A549 (cell line): ENCODE measurements around the gene RBM41. TPM values are rescaled to one million over a fixed set of nuclear protein-coding genes. Genes with fewer than 3 reads are reported as not detected.

ENCODE experiments used
- ATAC-seq, 2 experiments: fragments of 200-7000 bp in 1 of 2; fragments of >200 bp in 1 of 2; cut with Nextera tagmentation in 1 of 2; cut with Tn5 transposase in 1 of 2; 3 replicates each; pipeline versions ENCODE4 v1.8.0 to v1.9.1; 2018 to 2020; ENCODE audit warnings: mild to moderate bottlenecking in 1 of 2, moderate library complexity in 1 of 2
- CTCF ChIA-PET: fragments of 300-600 bp; sonication (Branson Sonifier 250); formaldehyde crosslinking; extraction: SDS; loops from one replicate; lab custom pipeline; 2021; ENCODE audit warnings: antibody characterized with exemption, inconsistent platforms; lab: Yijun Ruan, JAX
- POLR2A ChIA-PET: fragments of 350-600 bp; formaldehyde crosslinking; extraction: SDS; loops from one replicate; lab custom pipeline; 2021; ENCODE audit warnings: antibody characterized with exemption, inconsistent platforms; lab: Yijun Ruan, JAX
- DNase-seq, 2 experiments: peaks; one replicate each; pipeline versions ENCODE4 v3.0.0 to v3.0.0-alpha.2; 2011 to 2016; ENCODE audit warnings: low read depth in 1 of 2, low spot score in 1 of 2
- FAIRE-seq: peaks from 2 replicates; lab custom pipeline; 2011; peaks lifted over from hg19 to GRCh38; lab: Jason Lieb, UNC
- H3K27ac ChIP-seq, 2 experiments: fragments of >200 bp; sonication (Bioruptor Twin); formaldehyde crosslinking; 3 replicates each; pipeline ENCODE4 v1.5.1; 2016 to 2017
- H3K4me1 ChIP-seq: fragments of >200 bp; sonication (Bioruptor Twin); formaldehyde crosslinking; 3 replicates; pipeline ENCODE4 v1.6.1; 2016
- H3K4me2 ChIP-seq: fragments of >200 bp; sonication (Bioruptor Twin); formaldehyde crosslinking; 3 replicates; pipeline ENCODE4 v1.6.1; 2016
- H3K4me3 ChIP-seq: fragments of >200 bp; sonication (Bioruptor Twin); formaldehyde crosslinking; 3 replicates; pipeline ENCODE4 v1.5.1; 2016
- H3K9me3 ChIP-seq: fragments of >200 bp; sonication (Bioruptor Twin); formaldehyde crosslinking; 3 replicates; pipeline ENCODE4 v1.6.1; 2016
- CEBPB ChIP-seq, 2 experiments: fragments of >200 bp in 1 of 2; sonication (Bioruptor Twin) in 1 of 2; formaldehyde crosslinking in 1 of 2; IDR thresholded peaks; 2 replicates each; pipeline ENCODE4 v1.6.1; 2012 to 2016
- CHD2 ChIP-seq: fragments of 150-350 bp; IDR thresholded peaks from 2 replicates; pipeline ENCODE4 v1.6.1; 2014; ENCODE audit warnings: low read length; ENCODE audit not compliant: partially characterized antibody
- EHMT2 ChIP-seq: fragments of 200-600 bp; sonication (generic); IDR thresholded peaks from 2 replicates; pipeline ENCODE4 v1.6.1; 2016; ENCODE audit warnings: antibody characterized with exemption, low read depth, mild to moderate bottlenecking, moderate library complexity
- FOSB ChIP-seq: fragments of 250-450 bp; sonication (Bioruptor Pico); IDR thresholded peaks from 2 replicates; pipeline ENCODE4 v1.5.0; 2020; ENCODE audit warnings: mild to moderate bottlenecking, moderate library complexity
- FOXS1 ChIP-seq: fragments of 250-450 bp; sonication (Bioruptor Pico); IDR thresholded peaks from 2 replicates; pipeline ENCODE4 v1.5.0; 2020; ENCODE audit warnings: mild to moderate bottlenecking, moderate library complexity
- GATA3 ChIP-seq: IDR thresholded peaks from 2 replicates; pipeline ENCODE4 v1.6.1; 2012; ENCODE audit warnings: borderline replicate concordance
- HOXA7 ChIP-seq: fragments of 250-450 bp; sonication (Bioruptor Pico); IDR thresholded peaks from 2 replicates; pipeline ENCODE4 v1.5.0; 2020; ENCODE audit warnings: mild to moderate bottlenecking, moderate library complexity
- HOXB13 ChIP-seq: fragments of 250-450 bp; sonication (Bioruptor Pico); IDR thresholded peaks from 2 replicates; pipeline ENCODE4 v1.5.0; 2020; ENCODE audit warnings: low read depth, mild to moderate bottlenecking, moderate library complexity
- JUN ChIP-seq, 2 experiments: fragments of >200 bp; sonication (Bioruptor Twin); formaldehyde crosslinking; IDR thresholded peaks; 2 replicates in 1 of 2; 3 replicates in 1 of 2; pipeline ENCODE4 v1.6.1; 2016 to 2017
- JUNB ChIP-seq: fragments of >200 bp; sonication (Bioruptor Twin); formaldehyde crosslinking; IDR thresholded peaks from 2 replicates; pipeline ENCODE4 v1.6.1; 2016
- NFE2L2 ChIP-seq: fragments of 150-350 bp; conservative IDR thresholded peaks from 2 replicates; pipeline ENCODE4 v1.6.1; 2014; ENCODE audit warnings: low read length
- NPAS2 ChIP-seq: fragments of 250-450 bp; sonication (Bioruptor Pico); IDR thresholded peaks from 2 replicates; pipeline ENCODE4 v1.8.0; 2022; ENCODE audit warnings: mild to moderate bottlenecking, moderate library complexity, borderline replicate concordance
- NR3C1 ChIP-seq: fragments of >200 bp; sonication (Bioruptor Twin); formaldehyde crosslinking; IDR thresholded peaks from 3 replicates; pipeline ENCODE4 v1.6.1; 2017
- PHF8 ChIP-seq: fragments of 200-600 bp; sonication (generic); IDR thresholded peaks from 2 replicates; pipeline ENCODE4 v1.6.1; 2016; ENCODE audit warnings: low read depth, mild to moderate bottlenecking, antibody characterized with exemption, moderate library complexity, borderline replicate concordance
- POLR2A ChIP-seq: IDR thresholded peaks from 2 replicates; pipeline ENCODE4 v1.6.1; 2012; ENCODE audit warnings: mild to moderate bottlenecking, low read length
- RAD21 ChIP-seq, 2 experiments: fragments of >200 bp in 1 of 2; sonication (Bioruptor Twin) in 1 of 2; formaldehyde crosslinking in 1 of 2; IDR thresholded peaks in 1 of 2; conservative IDR thresholded peaks in 1 of 2; 2 replicates in 1 of 2; 3 replicates in 1 of 2; pipeline ENCODE4 v1.6.1; 2012 to 2018; ENCODE audit warnings: inconsistent platforms in 1 of 2
- RNF2 ChIP-seq: fragments of 200-600 bp; sonication (generic); IDR thresholded peaks from 2 replicates; pipeline ENCODE4 v1.6.1; 2016; ENCODE audit warnings: low read depth, mild to moderate bottlenecking, antibody characterized with exemption, moderate library complexity, borderline replicate concordance
- TFCP2L1 ChIP-seq: fragments of 250-450 bp; sonication (Bioruptor Pico); IDR thresholded peaks from 2 replicates; pipeline ENCODE4 v1.5.0; 2021; ENCODE audit warnings: mild to moderate bottlenecking
- ZC3H11A ChIP-seq: fragments of 450-650 bp; IDR thresholded peaks from 2 replicates; pipeline ENCODE4 v1.6.1; 2014; ENCODE audit warnings: antibody characterized with exemption, mild to moderate bottlenecking
- ZSCAN20 ChIP-seq: fragments of 250-450 bp; sonication (Bioruptor Pico); IDR thresholded peaks from 2 replicates; pipeline ENCODE4 v1.8.0; 2022; ENCODE audit warnings: mild to moderate bottlenecking, moderate library complexity
- WGBS: methylation state at CpG from one replicate; pipeline ENCODE4 v1.1.6; 2017; ENCODE audit errors: missing lambda C conversion rate; 5-methylcytosine and 5-hydroxymethylcytosine counted together
- polyA minus RNA-seq: library from RNA; depleted of rRNA, polyadenylated mRNA; stranded (reverse); fragments of >200 nt; gene quantifications from 2 replicates; pipeline ENCODE4 v1.2.3, GENCODE V29; 2011; rRNA and poly(A)+ RNA removed
- polyA plus RNA-seq, 4 experiments: library from polyadenylated mRNA; depleted of rRNA in 3 of 4; stranded (reverse); fragments of >200 nt; fragmentation: RNase III in 1 of 4; extraction: RNeasy Plus Mini Kit Qiagen cat#74134 plus additional on column Dnase treatment in 1 of 4; gene quantifications; 2 replicates in 3 of 4; 3 replicates in 1 of 4; pipeline ENCODE4 v1.2.3, GENCODE V29; 2011 to 2017
- TF ChIP-seq, protein P1 (sequence below): fragments of 450-650 bp; IDR thresholded peaks from 2 replicates; pipeline ENCODE4 v1.6.1; 2014; ENCODE audit warnings: antibody characterized with exemption
- TF ChIP-seq, protein P2 (sequence below): fragments of >200 bp; sonication (Bioruptor Twin); formaldehyde crosslinking; IDR thresholded peaks from 3 replicates; pipeline ENCODE4 v1.6.1; 2016
- TF ChIP-seq, protein P3 (sequence below): fragments of 250-450 bp; sonication (Bioruptor Pico); IDR thresholded peaks from 2 replicates; pipeline ENCODE4 v1.5.0; 2020; ENCODE audit warnings: low read depth, mild to moderate bottlenecking, moderate library complexity
- TF ChIP-seq, protein P4 (sequence below): fragments of >200 bp; sonication (Bioruptor Twin); formaldehyde crosslinking; IDR thresholded peaks from 2 replicates; pipeline ENCODE4 v1.6.1; 2016
- TF ChIP-seq, protein P5 (sequence below): IDR thresholded peaks from 2 replicates; pipeline ENCODE4 v1.6.1; 2012

Gene RBM41
- 20.5 and 25.8 TPM in 2 replicates for polyA plus RNA-seq (2011; rRNA removed)
- 3.2 and 3.3 TPM in 2 replicates for polyA plus RNA-seq (2012; cell fraction: cytosol; rRNA removed)
- polyA plus RNA-seq (2012; cell fraction: nucleus; rRNA removed), result 3.9 and 5.1 TPM in 2 replicates
- 16.2 to 17.7 TPM (median 17.1 TPM) in 3 replicates for polyA plus RNA-seq (2017; fragmentation: RNase III; extraction: RNeasy Plus Mini Kit Qiagen cat#74134 plus additional on column Dnase treatment)
- 11.8 and 12.3 TPM in 2 replicates for polyA minus RNA-seq

DNA sequence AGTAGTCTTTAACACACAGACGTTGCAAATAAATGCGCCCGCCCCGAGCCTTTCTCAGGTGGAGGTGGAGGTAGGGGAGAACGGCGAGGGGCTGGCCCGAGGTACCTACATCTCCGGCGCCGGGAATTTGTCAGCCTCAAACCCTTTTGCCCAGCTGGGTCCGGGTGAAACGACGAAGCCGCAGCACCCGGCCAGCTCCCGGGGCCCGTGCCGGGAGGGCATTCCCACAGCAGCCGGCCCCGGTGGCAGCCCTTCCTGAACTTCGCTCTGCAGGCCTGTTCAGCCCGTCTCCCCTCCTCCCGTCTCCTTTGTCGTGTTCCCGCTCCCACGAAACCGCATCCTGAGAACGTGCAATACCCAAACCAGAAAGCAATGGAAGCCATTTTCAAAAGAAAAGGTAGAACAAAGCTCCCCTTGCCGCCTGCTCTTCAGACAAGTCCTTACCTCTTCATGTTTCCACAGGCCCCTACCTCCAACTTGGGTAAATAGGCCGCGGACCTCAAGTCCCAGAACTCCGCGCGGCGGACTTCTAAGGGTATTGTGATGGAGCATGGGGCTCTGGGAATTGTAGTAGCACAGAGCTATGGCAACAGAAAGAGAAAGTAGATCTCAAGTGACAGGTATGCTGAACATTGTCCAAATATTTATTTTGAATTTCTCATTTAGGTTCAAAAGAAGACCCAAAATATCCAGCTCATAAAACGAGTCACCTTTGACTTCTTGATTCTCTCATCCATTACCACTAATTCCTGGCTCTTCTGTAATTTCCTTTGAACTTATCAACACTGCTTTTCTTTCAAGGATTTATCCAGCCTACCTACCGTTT lies at the start of gene RBM41:
RBM41 (minus strand) TSS at position 501 of the 826 bp plus-strand sequence; CDS start at position 452, 49 bp downstream.
- WGBS, result 4% methylated on average over 18 of the region's 37 CpGs

DNA sequence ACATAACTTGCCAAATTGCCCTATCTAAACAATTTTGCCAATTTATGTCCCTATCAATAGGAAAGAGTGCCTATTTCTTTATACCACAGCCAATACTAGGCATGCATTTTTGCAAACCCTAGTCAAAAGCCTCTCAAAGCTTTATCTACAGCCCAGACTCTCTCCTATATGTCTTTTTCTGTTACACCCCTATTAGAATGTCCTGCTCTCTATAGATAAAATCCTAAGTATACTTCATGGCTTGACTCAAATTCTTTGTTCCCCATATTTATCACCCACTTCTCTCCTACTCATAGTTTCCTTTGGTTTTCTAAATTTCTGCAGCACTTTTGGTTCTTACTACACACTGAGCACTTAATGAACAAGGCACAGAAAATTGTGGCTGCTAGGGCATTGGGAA lies 49.6 kb upstream of the RBM41 start:
- H3K4me3 ChIP-seq, result no peak overlapping the region
- ATAC-seq, result no peak
- no peaks in the 10 kb centered on the region for H3K4me1 ChIP-seq
- H3K4me2 ChIP-seq, result no peak overlapping the region
- TF ChIP-seq NR3C1 (no peak), CEBPB (IDR thresholded peaks at IDR 0.05) (no peak), JUNB (no peak), ZSCAN20 (CRISPR knock-in tag) (no peak), HOXA7 (no peak), ZC3H11A (no peak), RAD21 (conservative IDR thresholded peaks at IDR 0.05 in 1 of 2, IDR thresholded peaks at IDR 0.05 in 1 of 2) (no peak), NPAS2 (CRISPR knock-in tag) (no peak), NFE2L2 (no peak), RNF2 (no peak), GATA3 (no peak), HOXB13 (no peak), FOXS1 (no peak), EHMT2 (no peak), CHD2 (no peak)
- TF ChIP-seq, protein P1, sequence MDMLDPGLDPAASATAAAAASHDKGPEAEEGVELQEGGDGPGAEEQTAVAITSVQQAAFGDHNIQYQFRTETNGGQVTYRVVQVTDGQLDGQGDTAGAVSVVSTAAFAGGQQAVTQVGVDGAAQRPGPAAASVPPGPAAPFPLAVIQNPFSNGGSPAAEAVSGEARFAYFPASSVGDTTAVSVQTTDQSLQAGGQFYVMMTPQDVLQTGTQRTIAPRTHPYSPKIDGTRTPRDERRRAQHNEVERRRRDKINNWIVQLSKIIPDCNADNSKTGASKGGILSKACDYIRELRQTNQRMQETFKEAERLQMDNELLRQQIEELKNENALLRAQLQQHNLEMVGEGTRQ, result no peak
- TF ChIP-seq, protein P2, sequence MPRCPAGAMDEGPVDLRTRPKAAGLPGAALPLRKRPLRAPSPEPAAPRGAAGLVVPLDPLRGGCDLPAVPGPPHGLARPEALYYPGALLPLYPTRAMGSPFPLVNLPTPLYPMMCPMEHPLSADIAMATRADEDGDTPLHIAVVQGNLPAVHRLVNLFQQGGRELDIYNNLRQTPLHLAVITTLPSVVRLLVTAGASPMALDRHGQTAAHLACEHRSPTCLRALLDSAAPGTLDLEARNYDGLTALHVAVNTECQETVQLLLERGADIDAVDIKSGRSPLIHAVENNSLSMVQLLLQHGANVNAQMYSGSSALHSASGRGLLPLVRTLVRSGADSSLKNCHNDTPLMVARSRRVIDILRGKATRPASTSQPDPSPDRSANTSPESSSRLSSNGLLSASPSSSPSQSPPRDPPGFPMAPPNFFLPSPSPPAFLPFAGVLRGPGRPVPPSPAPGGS, result no peak
- TF ChIP-seq, protein P3, sequence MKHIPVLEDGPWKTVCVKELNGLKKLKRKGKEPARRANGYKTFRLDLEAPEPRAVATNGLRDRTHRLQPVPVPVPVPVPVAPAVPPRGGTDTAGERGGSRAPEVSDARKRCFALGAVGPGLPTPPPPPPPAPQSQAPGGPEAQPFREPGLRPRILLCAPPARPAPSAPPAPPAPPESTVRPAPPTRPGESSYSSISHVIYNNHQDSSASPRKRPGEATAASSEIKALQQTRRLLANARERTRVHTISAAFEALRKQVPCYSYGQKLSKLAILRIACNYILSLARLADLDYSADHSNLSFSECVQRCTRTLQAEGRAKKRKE (CRISPR knock-in tag), result no peak
- TF ChIP-seq, protein P4, sequence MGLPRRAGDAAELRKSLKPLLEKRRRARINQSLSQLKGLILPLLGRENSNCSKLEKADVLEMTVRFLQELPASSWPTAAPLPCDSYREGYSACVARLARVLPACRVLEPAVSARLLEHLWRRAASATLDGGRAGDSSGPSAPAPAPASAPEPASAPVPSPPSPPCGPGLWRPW, result no peak
- ChIA-PET CTCF (interaction anchor here (1.1 kb wide), 1 partner anchor 13 kb away, joined by 4 read pairs; no protein-coding TSS in a partner anchor), POLR2A (no interaction called here)
- no peaks in the 10 kb centered on the region for H3K9me3 ChIP-seq
- no peak overlapping the region for H3K27ac ChIP-seq
- FAIRE-seq, result no peak
- DNase-seq, result no peak

More for the DNA sequence above, at the start of gene RBM41:
- peak within 1 kb of the TSS; percentile 73 for H3K4me3 ChIP-seq
- DNase-seq, result peak; percentile 36 to 85
- peak within 1 kb of the TSS; percentile 84 to 93 for H3K27ac ChIP-seq
- peak; percentile 100 for ATAC-seq
- H3K4me2 ChIP-seq, result peak within 1 kb of the TSS; percentile 78
- peak; percentile 99 for FAIRE-seq
- H3K9me3 ChIP-seq, result no peaks in the 10 kb centered on the region
- peak; percentile 91 for TF ChIP-seq PHF8
- TF ChIP-seq, protein P2, result 0 out of 3 replicates have a peak, but pooled peaks have one; percentile 25
- 0 out of 2 replicates have a peak, but pooled peaks have one; percentile 9 for TF ChIP-seq POLR2A
- TF ChIP-seq TFCP2L1 (CRISPR knock-in tag), result no peak
- TF ChIP-seq, protein P5, sequence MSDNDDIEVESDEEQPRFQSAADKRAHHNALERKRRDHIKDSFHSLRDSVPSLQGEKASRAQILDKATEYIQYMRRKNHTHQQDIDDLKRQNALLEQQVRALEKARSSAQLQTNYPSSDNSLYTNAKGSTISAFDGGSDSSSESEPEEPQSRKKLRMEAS, result peak; percentile 32; the same call in 1 of the 2 replicates
- TF ChIP-seq FOSB, result no peak
- TF ChIP-seq JUN (IDR thresholded peaks at IDR 0.05), result peak in 1 of 2 experiments; percentile 45; a peak in 1 of 5 replicates
- ChIA-PET POLR2A (interaction anchor here (1.2 kb wide), 1 partner anchor 154 kb away, joined by 3 read pairs; no protein-coding TSS in a partner anchor), CTCF (no interaction called here)
- H3K4me1 ChIP-seq, result peaks cover 15% of the 10 kb centered on the region; the same call in 1 of the 3 replicates
